Measurements from ENCODE around the gene COL13A1. TPM values are rescaled to one million over a fixed set of nuclear protein-coding genes. Genes with fewer than 3 reads are reported as not detected.

Gene COL13A1
- total RNA-seq, 1 donor from 2014 or later = not detected

GRCh38 chr10:69786791-69787190, 14.9 kb upstream of the COL13A1 start:
- H3K4me1 ChIP-seq = no peaks in the 10 kb centered on the region
- DNase-seq (ENCODE audit: extremely low spot score in 2 of 2) = no peak
- TF ChIP-seq CTCF (IDR thresholded peaks at IDR 0.05) (no peak), POLR2A (IDR thresholded peaks at IDR 0.05) (no peak), POLR2AphosphoS5 (IDR thresholded peaks at IDR 0.05; ENCODE audit: insufficient read depth in 1 of 2, low read depth in 1 of 2) (no peak)
- no peaks in the 10 kb centered on the region for H3K9me3 ChIP-seq
- intact Hi-C loops (cut with DNase I) = no loop called here
- H3K36me3 ChIP-seq = no peaks in the 10 kb centered on the region
- no peak overlapping the region for H3K4me3 ChIP-seq
- H3K27ac ChIP-seq = no peak overlapping the region
- H3K27me3 ChIP-seq = no peaks in the 10 kb centered on the region

- no peaks in the 10 kb centered on the region for H3K4me1 ChIP-seq
- H3K27me3 ChIP-seq = no peaks in the 10 kb centered on the region
- H3K27ac ChIP-seq = no peak overlapping the region
- no peak overlapping the region for H3K4me3 ChIP-seq
- H3K36me3 ChIP-seq = no peaks in the 10 kb centered on the region
- intact Hi-C loops (cut with DNase I) = no loop called here
- TF ChIP-seq POLR2A (IDR thresholded peaks at IDR 0.05) (no peak), CTCF (IDR thresholded peaks at IDR 0.05) (no peak), POLR2AphosphoS5 (IDR thresholded peaks at IDR 0.05; ENCODE audit: insufficient read depth in 1 of 2, low read depth in 1 of 2) (no peak)
- DNase-seq (ENCODE audit: extremely low spot score in 2 of 2) = no peak
- no peaks in the 10 kb centered on the region for H3K9me3 ChIP-seq
These were observed 14.0 kb upstream of the COL13A1 start for GRCh38 chr10:69787681-69788080.

GRCh38 chr10:69789164-69789576, 12.5 kb upstream of the COL13A1 start:
- no peak for TF ChIP-seq POLR2A (IDR thresholded peaks at IDR 0.05)
- TF ChIP-seq CTCF (IDR thresholded peaks at IDR 0.05) = no peak
- TF ChIP-seq POLR2AphosphoS5 (IDR thresholded peaks at IDR 0.05; ENCODE audit: insufficient read depth in 1 of 2, low read depth in 1 of 2) = no peak
- Histone ChIP-seq H3K27me3 (no peaks in the 10 kb centered on the region), H3K9me3 (no peaks in the 10 kb centered on the region), H3K36me3 (no peaks in the 10 kb centered on the region), H3K4me1 (no peaks in the 10 kb centered on the region), H3K27ac (no peak overlapping the region), H3K4me3 (no peak overlapping the region)
- DNase-seq (ENCODE audit: extremely low spot score in 2 of 2) = no peak
- intact Hi-C loops (cut with DNase I) = no loop called here

- H3K4me1 ChIP-seq = no peaks in the 10 kb centered on the region
- TF ChIP-seq POLR2AphosphoS5 (IDR thresholded peaks at IDR 0.05; ENCODE audit: insufficient read depth in 1 of 2, low read depth in 1 of 2) = no peak
- TF ChIP-seq CTCF (IDR thresholded peaks at IDR 0.05) = no peak
- no peak for TF ChIP-seq POLR2A (IDR thresholded peaks at IDR 0.05)
- intact Hi-C loops (cut with DNase I) = no loop called here
- H3K27ac ChIP-seq = no peak overlapping the region
- no peak overlapping the region for H3K4me3 ChIP-seq
- H3K36me3 ChIP-seq = no peaks in the 10 kb centered on the region
- DNase-seq (ENCODE audit: extremely low spot score in 2 of 2) = no peak
- H3K27me3 ChIP-seq = no peaks in the 10 kb centered on the region
- peaks cover 5% of the 10 kb centered on the region for H3K9me3 ChIP-seq
These were observed 9.9 kb upstream of the COL13A1 start for GRCh38 chr10:69791812-69792211.

- Histone ChIP-seq H3K27me3 (no peaks in the 10 kb centered on the region), H3K9me3 (peaks cover 5% of the 10 kb centered on the region), H3K4me1 (no peaks in the 10 kb centered on the region), H3K4me3 (no peak overlapping the region), H3K36me3 (no peaks in the 10 kb centered on the region), H3K27ac (no peak overlapping the region)
- DNase-seq (ENCODE audit: extremely low spot score in 2 of 2) = no peak
- intact Hi-C loops (cut with DNase I) = no loop called here
- TF ChIP-seq CTCF (IDR thresholded peaks at IDR 0.05) (no peak), POLR2AphosphoS5 (IDR thresholded peaks at IDR 0.05; ENCODE audit: insufficient read depth in 1 of 2, low read depth in 1 of 2) (no peak), POLR2A (IDR thresholded peaks at IDR 0.05) (no peak)
These were observed 9.4 kb upstream of the COL13A1 start for GRCh38 chr10:69792341-69792740.

All from vagina (tissue), 2 donors.